Thymus (tissue), 2 donors: ENCODE data around the gene GPS2. TPM values are rescaled to one million over a fixed set of nuclear protein-coding genes. Genes with fewer than 3 reads are reported as not detected.

ENCODE experiments used
- polyA plus RNA-seq: library from polyadenylated mRNA; stranded (reverse); fragments of 200-250 nt; gene quantifications from one replicate; pipeline ENCODE4 v1.2.3, GENCODE V29; 2013
- total RNA-seq: library from RNA; stranded (reverse); fragments of 120-200 nt; gene quantifications from one replicate; pipeline ENCODE4 v1.2.4, GENCODE V29; 2013
- donor health status: healthy.

Gene GPS2
- total and polyA plus RNA-seq, 2 donors: 49.2 to 71.3 TPM

Other genes starting within 250 kb of the GPS2 start
Only the 30 nearest of the 34 such genes appear.
- 0.85 TPM for gene ASGR2, start 200.5 kb downstream of the GPS2 start, total RNA-seq
- gene ASGR2, start 200.5 kb downstream of the GPS2 start, polyA plus RNA-seq: 4.7 TPM
- 0.90 TPM for gene ASGR1, start 136.0 kb downstream of the GPS2 start, total RNA-seq
- gene ASGR1, start 136.0 kb downstream of the GPS2 start, polyA plus RNA-seq: 3.3 TPM
- 8.5 TPM for gene DLG4, start 95.5 kb downstream of the GPS2 start, total RNA-seq
- 15.1 TPM for gene DLG4, start 95.5 kb downstream of the GPS2 start, polyA plus RNA-seq
- 221 TPM for gene ACADVL, start 95.4 kb downstream of the GPS2 start, total RNA-seq
- 990 TPM for gene ACADVL, start 95.4 kb downstream of the GPS2 start, polyA plus RNA-seq
- 21.8 TPM for gene DVL2, start 80.8 kb downstream of the GPS2 start, total RNA-seq
- gene DVL2, start 80.8 kb downstream of the GPS2 start, polyA plus RNA-seq: 26.6 TPM
- gene PHF23, start 75.9 kb downstream of the GPS2 start, total RNA-seq: 51.6 TPM
- gene PHF23, start 75.9 kb downstream of the GPS2 start, polyA plus RNA-seq: 47.5 TPM
- gene GABARAP, start 72.9 kb downstream of the GPS2 start, total RNA-seq: 245 TPM
- 846 TPM for gene GABARAP, start 72.9 kb downstream of the GPS2 start, polyA plus RNA-seq
- 19.5 TPM for gene CTDNEP1, start 63.6 kb downstream of the GPS2 start, total RNA-seq
- gene CTDNEP1, start 63.6 kb downstream of the GPS2 start, polyA plus RNA-seq: 79.7 TPM
- gene ELP5, start 63.1 kb downstream of the GPS2 start, total RNA-seq: 50.7 TPM
- 35.9 TPM for gene ELP5, start 63.1 kb downstream of the GPS2 start, polyA plus RNA-seq
- gene CLDN7, start 52.9 kb downstream of the GPS2 start, total RNA-seq: 6.3 TPM
- gene CLDN7, start 52.9 kb downstream of the GPS2 start, polyA plus RNA-seq: 34.9 TPM
- gene SLC2A4, start 33.6 kb downstream of the GPS2 start, total RNA-seq: 0.19 TPM
- gene SLC2A4, start 33.6 kb downstream of the GPS2 start, polyA plus RNA-seq: 1.2 TPM
- 0.66 TPM for gene YBX2, start 20.7 kb downstream of the GPS2 start, total RNA-seq
- 0.48 TPM for gene YBX2, start 20.7 kb downstream of the GPS2 start, polyA plus RNA-seq
- gene EIF5A, start 7.7 kb downstream of the GPS2 start, total RNA-seq: 305 TPM
- 324 TPM for gene EIF5A, start 7.7 kb downstream of the GPS2 start, polyA plus RNA-seq
- 12.3 TPM for gene NEURL4, start 14.0 kb upstream of the GPS2 start, total RNA-seq
- 39.6 TPM for gene NEURL4, start 14.0 kb upstream of the GPS2 start, polyA plus RNA-seq
- gene ACAP1, start 21.2 kb upstream of the GPS2 start, total RNA-seq: 167 TPM
- gene ACAP1, start 21.2 kb upstream of the GPS2 start, polyA plus RNA-seq: 364 TPM
- 3.0 TPM for gene KCTD11, start 36.8 kb upstream of the GPS2 start, total RNA-seq
- gene KCTD11, start 36.8 kb upstream of the GPS2 start, polyA plus RNA-seq: 9.9 TPM
- gene TMEM95, start 39.8 kb upstream of the GPS2 start, total RNA-seq: not detected
- 0.05 TPM for gene TMEM95, start 39.8 kb upstream of the GPS2 start, polyA plus RNA-seq
- 1.8 TPM for gene TNK1, start 65.7 kb upstream of the GPS2 start, total RNA-seq
- gene TNK1, start 65.7 kb upstream of the GPS2 start, polyA plus RNA-seq: 7.2 TPM
- 9.3 TPM for gene PLSCR3, start 79.2 kb upstream of the GPS2 start, total RNA-seq
- gene PLSCR3, start 79.2 kb upstream of the GPS2 start, polyA plus RNA-seq: 32.7 TPM
- gene TMEM256, start 88.7 kb upstream of the GPS2 start, total RNA-seq: 109 TPM
- 152 TPM for gene TMEM256, start 88.7 kb upstream of the GPS2 start, polyA plus RNA-seq
- 0.38 TPM for gene NLGN2, start 92.5 kb upstream of the GPS2 start, total RNA-seq
- 5.6 TPM for gene NLGN2, start 92.5 kb upstream of the GPS2 start, polyA plus RNA-seq
- not detected for gene SPEM1, start 105.0 kb upstream of the GPS2 start, total RNA-seq
- gene SPEM1, start 105.0 kb upstream of the GPS2 start, polyA plus RNA-seq: not detected
- not detected for gene SPEM2, start 110.3 kb upstream of the GPS2 start, total RNA-seq
- gene SPEM2, start 110.3 kb upstream of the GPS2 start, polyA plus RNA-seq: 0.02 TPM
- gene SPEM3, start 113.5 kb upstream of the GPS2 start, total RNA-seq: not detected
- gene SPEM3, start 113.5 kb upstream of the GPS2 start, polyA plus RNA-seq: not detected
- gene TMEM102, start 120.1 kb upstream of the GPS2 start, total RNA-seq: 6.8 TPM
- gene TMEM102, start 120.1 kb upstream of the GPS2 start, polyA plus RNA-seq: 5.1 TPM
- gene FGF11, start 124.2 kb upstream of the GPS2 start, total RNA-seq: 5.8 TPM
- 5.5 TPM for gene FGF11, start 124.2 kb upstream of the GPS2 start, polyA plus RNA-seq
- 12.9 TPM for gene CHRNB1, start 129.7 kb upstream of the GPS2 start, total RNA-seq
- 18.5 TPM for gene CHRNB1, start 129.7 kb upstream of the GPS2 start, polyA plus RNA-seq
- 10.9 TPM for gene ZBTB4, start 164.3 kb upstream of the GPS2 start, total RNA-seq
- gene ZBTB4, start 164.3 kb upstream of the GPS2 start, polyA plus RNA-seq: 29.5 TPM
- not detected for gene SLC35G6, start 166.1 kb upstream of the GPS2 start, total RNA-seq
- 0.09 TPM for gene SLC35G6, start 166.1 kb upstream of the GPS2 start, polyA plus RNA-seq
- 23.5 TPM for gene POLR2A, start 169.0 kb upstream of the GPS2 start, total RNA-seq
- gene POLR2A, start 169.0 kb upstream of the GPS2 start, polyA plus RNA-seq: 33.5 TPM